NCI-H69 (cell line): Measurements from ENCODE around the gene RNF135.
"Not testable (repeated sequence)": the region's sequence is repeated elsewhere in the genome, so short reads cannot be mapped to it uniquely, and the experiment has no call there.

Source experiments
- DNase-seq: peaks from one replicate; lab custom pipeline; 2025; lab: John Stamatoyannopoulos, UW

The RNF135 gene

GRCh38 chr17:30970831-30971567 lies at the start of gene RNF135:
Gene RNF135 (plus strand): TSS chr17:30971039. CDS start chr17:30971074, 35 bp downstream.
- DNase-seq = peak; percentile 79

- DNase-seq = peak; percentile 39
Observed at GRCh38 chr17:30921544-30922196, 49.2 kb upstream of the RNF135 start, which contains the start of gene ADAP2. Gene ADAP2 (plus strand): TSS chr17:30921945. CDS start chr17:30922015, 70 bp downstream.

- peak; percentile 21 for DNase-seq
Observed at GRCh38 chr17:30922235-30923030, 48.4 kb upstream of the RNF135 start.

GRCh38 chr17:30924341-30924740 lies 46.5 kb upstream of the RNF135 start:
- DNase-seq = peak; percentile 7

GRCh38 chr17:30926516-30926915 lies 44.3 kb upstream of the RNF135 start:
- DNase-seq = no peak

- DNase-seq = no peak
Observed at GRCh38 chr17:30927756-30928155, 43.1 kb upstream of the RNF135 start.

- DNase-seq = no peak
Observed at GRCh38 chr17:30928584-30928983, 42.3 kb upstream of the RNF135 start.

GRCh38 chr17:30929081-30929633 lies 41.7 kb upstream of the RNF135 start:
- peak; percentile 36 for DNase-seq

GRCh38 chr17:30929861-30930260 lies 41.0 kb upstream of the RNF135 start:
- not testable (repeated sequence) for DNase-seq

GRCh38 chr17:30930495-30930894 lies 40.3 kb upstream of the RNF135 start:
- DNase-seq = no peak

- not testable (repeated sequence) for DNase-seq
Observed at GRCh38 chr17:30931582-30931981, 39.3 kb upstream of the RNF135 start.

GRCh38 chr17:30933966-30934365 lies 36.9 kb upstream of the RNF135 start:
- DNase-seq = no peak

GRCh38 chr17:30939051-30939689 lies 31.7 kb upstream of the RNF135 start:
- DNase-seq = no peak

GRCh38 chr17:30942308-30943079 lies 28.3 kb upstream of the RNF135 start:
- DNase-seq = no peak

- DNase-seq = no peak
Observed at GRCh38 chr17:30947796-30948195, 23.0 kb upstream of the RNF135 start.

GRCh38 chr17:30950189-30950588 lies 20.6 kb upstream of the RNF135 start:
- DNase-seq = no peak

- peak; percentile 93 for DNase-seq
Observed at GRCh38 chr17:30950669-30951399, 20.0 kb upstream of the RNF135 start.

GRCh38 chr17:30952638-30953393 lies 18.0 kb upstream of the RNF135 start:
- DNase-seq = no peak

- no peak for DNase-seq
Observed at GRCh38 chr17:30954046-30954830, 16.6 kb upstream of the RNF135 start.
